Fibroblast of mammary gland (primary cell): ENCODE results near the gene LRIG1.

Experiments
- DNase-seq: peaks from one replicate; pipeline ENCODE4 v3.0.0-alpha.2; 2010; ENCODE audit warnings: low read depth
- H3K4me3 ChIP-seq: 2 replicates; pipeline ENCODE4 v1.5.1; 2011; ENCODE audit warnings: low read depth, mild to moderate bottlenecking, low read length, moderate library complexity; ENCODE audit not compliant: control insufficient read depth
- CTCF ChIP-seq: conservative IDR thresholded peaks from 2 replicates; pipeline ENCODE4 v1.5.1; 2011; ENCODE audit warnings: low read depth, low read length, inconsistent platforms; ENCODE audit not compliant: control insufficient read depth, insufficient read depth

Gene LRIG1

DNA sequence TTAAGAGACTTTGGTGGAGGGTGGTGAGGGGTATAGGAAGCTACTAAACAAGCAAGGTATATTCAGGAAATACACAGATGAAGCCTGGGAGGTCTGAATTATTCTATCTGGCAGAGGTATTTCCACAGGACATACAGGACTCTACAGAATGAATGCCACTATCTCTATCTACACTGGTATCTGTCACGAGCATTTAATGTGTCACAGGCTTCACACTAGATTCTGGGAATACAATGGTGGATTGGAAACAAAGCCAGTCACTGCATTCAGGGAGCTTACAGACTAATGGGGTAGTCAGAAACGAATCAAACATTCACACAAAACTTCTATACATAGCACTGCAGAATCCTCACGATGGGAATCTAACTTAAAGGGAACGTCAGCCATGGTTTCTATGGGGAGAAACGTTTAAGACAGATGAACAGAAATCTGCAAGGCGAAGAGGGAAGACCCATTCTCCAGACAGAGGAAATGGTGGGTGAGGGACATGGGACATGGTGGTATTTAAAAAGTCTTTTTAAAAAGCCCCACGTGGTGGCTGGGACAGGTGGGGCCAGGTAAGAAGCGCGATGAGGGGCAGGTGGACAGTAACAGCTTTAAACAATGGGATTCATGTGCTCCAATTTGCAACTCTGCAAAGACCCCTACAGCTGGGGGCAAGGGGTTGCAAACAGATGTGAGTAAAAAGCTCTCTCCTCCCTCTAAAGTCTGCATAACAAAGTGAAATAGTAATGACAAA lies 16.5 kb downstream of the LRIG1 start:
- no peak for DNase-seq
- TF ChIP-seq CTCF, result no peak
- H3K4me3 ChIP-seq, result no peak overlapping the region

DNA sequence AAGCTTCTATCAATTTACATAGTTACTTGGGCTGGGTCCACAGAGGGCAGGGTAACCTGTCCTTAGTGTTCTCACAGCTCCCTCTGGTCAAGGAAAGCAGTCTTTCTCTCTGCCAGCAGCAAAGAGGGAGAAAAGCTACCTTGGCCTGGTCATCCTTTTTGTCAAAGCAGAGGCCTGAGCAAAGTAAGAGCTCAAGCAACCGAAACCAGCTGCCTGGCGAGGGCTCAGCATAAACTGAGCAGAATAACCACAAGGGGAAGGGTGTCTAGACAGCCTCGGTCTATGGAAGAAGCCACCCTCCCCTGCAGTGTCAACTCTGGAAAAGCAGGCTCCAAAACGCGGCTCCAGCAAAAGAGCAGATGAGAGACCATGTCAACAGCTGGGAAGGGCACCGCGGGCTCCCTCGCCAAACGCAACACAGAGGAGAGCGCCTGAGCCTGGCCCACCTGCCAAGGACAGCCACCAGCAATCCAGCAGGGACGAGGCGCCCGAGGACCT lies 17.4 kb downstream of the LRIG1 start:
- DNase-seq, result no peak
- TF ChIP-seq CTCF, result no peak

DNA sequence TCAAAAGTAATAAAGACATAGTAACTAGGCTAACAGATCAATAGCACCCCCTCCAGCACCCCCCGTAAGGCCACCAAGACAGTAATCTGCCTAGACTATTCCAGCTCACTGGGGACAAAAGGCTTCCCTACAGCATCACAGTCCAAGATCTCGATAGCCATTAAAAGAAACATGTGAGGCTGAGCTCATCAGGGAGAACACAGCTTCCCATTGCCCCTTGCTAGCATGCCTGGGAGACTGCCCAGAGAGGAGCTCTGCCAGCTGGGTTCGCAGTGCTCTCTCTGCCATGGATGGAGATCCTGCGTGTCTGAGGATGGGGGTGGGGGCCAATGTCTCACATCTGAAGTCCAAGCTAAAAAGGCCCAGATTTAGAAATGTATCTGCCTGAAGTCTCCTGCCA lies 17.8 kb downstream of the LRIG1 start:
- TF ChIP-seq CTCF, result no peak
- peak; percentile 73 for DNase-seq

More for the DNA sequence above, 17.4 kb downstream of the LRIG1 start:
- H3K4me3 ChIP-seq, result no peak overlapping the region

DNA sequence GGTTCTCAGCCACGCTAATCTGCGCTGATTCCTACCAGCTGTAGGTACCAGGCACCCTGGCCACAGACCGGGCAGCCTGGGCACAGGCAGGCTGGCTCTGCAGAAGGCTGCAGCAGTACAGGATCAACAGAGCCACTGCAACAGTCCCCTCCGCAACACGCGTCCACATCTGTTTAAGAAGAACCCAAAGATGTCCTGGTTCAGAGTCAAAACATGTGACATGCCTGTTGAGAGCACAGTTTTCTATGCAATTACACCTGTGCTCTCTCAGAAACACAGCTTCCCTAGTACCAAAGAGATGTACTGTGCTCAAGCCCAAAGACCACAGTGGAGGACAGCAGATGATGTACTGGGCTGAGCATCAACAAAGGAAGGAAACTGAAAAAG lies 18.8 kb downstream of the LRIG1 start:
- no peak for DNase-seq
- TF ChIP-seq CTCF, result no peak

More for the DNA sequence above, 17.8 kb downstream of the LRIG1 start:
- no peak overlapping the region for H3K4me3 ChIP-seq

DNA sequence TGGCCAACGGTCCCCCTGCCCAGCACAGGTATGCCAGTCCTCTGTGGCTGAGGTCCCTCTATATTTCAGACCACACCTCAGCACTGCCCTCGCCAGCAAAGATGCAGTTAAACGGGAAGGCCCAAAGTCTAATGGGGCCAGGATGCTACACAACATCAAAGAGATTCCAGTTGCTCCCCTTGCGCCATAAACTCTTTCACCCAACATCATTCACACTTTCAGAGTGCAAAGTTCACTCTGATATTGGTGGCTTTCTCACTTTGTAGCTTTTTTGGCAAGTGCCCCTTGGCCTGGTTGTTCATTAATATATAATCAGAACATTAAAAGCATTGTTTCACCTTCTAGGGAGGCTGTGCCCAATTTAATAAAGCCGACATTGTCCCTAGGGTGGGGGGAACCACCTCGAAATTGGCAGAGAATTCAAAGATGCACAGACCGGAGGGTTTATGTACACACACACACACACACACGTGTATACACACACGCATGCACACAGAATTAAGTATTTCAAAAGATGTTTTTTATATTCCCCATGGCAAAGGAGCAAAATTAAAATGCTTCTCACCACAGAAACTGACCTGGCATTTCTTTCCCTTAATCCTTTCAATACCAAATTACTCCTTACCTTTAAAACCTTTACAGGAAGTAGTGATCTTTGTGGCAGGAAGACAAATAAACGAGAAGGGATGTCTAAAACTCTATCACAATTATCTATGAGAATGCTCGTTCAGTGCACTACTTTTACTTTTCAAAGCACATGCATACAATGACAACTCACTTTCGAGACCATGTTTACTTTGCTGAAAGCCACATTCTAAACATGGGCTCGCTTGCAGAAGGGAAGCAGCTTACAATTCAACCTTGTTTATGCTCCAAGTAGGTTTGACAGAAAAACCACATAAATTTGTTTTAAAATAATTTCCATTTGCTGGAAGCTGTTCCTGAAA lies 19.5 kb downstream of the LRIG1 start:
- H3K4me3 ChIP-seq, result no peak overlapping the region
- no peak for DNase-seq
- TF ChIP-seq CTCF, result no peak

More for the DNA sequence above, 18.8 kb downstream of the LRIG1 start:
- no peak overlapping the region for H3K4me3 ChIP-seq

- no peak for TF ChIP-seq CTCF
- H3K4me3 ChIP-seq, result no peak overlapping the region
- DNase-seq, result no peak
These were observed 20.2 kb downstream of the LRIG1 start for GRCh38 chr3:66480666-66481065.
